HG03432 (cell line): ENCODE data around the gene SOX9.

Experiments used
- ATAC-seq: cut with Tn5 transposase; IDR thresholded peaks from one replicate; pipeline ENCODE4 v1.9.1; 2021; ENCODE audit warnings: mild to moderate bottlenecking, moderate library complexity; ENCODE audit not compliant: unreplicated experiment

Gene SOX9

GRCh38 chr17:72158895-72159885 is 38.4 kb downstream of the SOX9 start:
- ATAC-seq = no peak

GRCh38 chr17:72162569-72162968 is 41.7 kb downstream of the SOX9 start:
- ATAC-seq = no peak

- no peak for ATAC-seq
Measured at GRCh38 chr17:72163474-72163873, 42.7 kb downstream of the SOX9 start.

GRCh38 chr17:72164158-72164739 is 43.4 kb downstream of the SOX9 start:
- ATAC-seq = no peak

DNA sequence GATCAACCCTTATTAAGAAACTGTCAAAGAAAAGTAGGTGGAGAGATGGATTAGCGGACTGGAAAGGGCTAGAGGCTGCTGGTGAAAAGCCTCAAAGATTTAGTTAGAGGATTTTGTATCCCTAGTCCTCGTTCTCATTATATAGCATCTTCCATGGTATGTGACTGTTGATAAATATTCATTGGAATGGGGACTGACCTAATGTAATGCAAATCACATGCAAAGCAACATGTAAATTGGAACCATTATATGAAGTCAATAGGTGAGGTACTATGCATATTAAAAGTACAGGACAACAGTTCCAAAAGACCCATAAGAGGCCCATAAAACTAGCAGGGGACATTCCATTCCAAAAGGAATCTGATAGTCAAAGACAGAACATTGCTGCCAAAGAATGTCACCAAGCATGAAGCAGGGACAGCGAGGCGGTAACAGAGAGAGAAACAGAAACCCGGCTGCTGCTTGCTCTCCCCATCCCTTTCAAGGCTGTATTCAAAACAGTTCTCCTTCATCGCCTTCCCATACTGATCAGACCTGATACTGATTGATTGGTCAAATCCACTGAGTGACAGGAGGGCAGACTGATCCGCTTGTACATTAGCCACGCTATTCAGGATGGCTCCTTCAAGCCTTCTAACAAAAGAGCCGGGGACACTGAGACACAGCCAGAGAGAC is 44.5 kb downstream of the SOX9 start:
- no peak for ATAC-seq

GRCh38 chr17:72165867-72166439 is 45.1 kb downstream of the SOX9 start:
- ATAC-seq = no peak

- no peak for ATAC-seq
Measured at GRCh38 chr17:72167593-72167992, 46.8 kb downstream of the SOX9 start.

DNA sequence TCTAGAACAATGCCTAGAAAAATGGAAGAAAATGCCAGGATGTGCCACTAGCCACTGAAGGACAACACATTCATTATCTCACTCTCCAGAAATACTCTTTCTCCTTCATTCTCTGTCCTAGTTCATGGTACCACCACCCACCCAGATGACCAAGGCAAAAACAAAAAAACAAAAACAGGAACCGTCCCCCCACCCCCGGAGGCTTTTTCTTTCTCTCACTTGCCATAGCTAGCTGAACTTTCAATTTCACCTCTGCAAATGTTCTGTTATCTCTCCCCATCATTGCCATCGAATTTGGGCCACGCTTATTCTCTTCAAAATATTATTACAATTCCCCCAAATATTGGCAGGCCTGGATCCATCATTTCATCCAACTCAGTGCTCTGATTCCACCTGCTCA is 49.0 kb downstream of the SOX9 start:
- no peak for ATAC-seq

DNA sequence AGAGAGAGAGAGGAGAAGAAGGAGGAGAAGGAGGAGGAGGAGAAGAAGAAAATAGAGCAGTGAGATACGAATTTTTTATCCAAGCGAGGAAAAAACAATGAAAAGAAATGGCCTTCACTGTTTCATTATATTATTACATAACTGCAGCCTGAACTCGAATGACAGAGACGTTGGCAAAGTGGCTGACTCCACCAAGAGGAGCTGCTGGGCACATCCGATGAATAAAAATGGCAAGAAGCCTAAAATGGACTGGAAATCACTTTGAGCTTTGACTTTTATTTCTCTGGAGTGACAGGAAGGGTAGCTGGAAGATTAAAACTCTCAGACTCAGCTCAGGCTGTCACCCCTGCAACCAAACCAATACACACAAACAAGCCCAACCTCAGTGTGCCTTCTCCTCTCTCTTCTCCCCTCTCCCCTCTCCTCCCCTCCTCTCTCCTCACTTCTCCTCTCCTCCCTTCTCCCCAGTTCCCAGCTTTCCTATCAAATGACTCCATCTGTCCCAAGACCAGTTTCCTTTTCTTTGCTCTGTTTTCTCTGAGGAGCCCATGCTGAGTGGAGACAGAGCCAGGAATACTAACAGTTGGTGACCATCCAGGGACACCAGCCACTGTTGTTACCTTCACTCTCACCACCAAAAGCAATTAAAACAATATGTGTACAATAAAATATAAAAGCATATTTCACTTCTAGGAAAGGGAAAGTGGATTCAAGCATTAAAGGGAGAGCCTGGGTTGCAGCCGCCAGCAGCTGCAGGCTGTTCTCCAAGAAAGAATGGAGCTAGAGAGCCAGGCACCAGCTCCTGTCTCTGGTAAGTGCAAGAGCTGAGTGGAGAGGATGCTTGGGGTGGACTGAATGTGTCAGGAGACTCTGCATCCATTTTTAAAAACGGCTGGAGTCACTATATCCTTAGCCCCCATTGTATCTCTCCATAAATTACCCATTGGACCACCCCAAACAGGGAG is 51.2 kb downstream of the SOX9 start:
- no peak for ATAC-seq

DNA sequence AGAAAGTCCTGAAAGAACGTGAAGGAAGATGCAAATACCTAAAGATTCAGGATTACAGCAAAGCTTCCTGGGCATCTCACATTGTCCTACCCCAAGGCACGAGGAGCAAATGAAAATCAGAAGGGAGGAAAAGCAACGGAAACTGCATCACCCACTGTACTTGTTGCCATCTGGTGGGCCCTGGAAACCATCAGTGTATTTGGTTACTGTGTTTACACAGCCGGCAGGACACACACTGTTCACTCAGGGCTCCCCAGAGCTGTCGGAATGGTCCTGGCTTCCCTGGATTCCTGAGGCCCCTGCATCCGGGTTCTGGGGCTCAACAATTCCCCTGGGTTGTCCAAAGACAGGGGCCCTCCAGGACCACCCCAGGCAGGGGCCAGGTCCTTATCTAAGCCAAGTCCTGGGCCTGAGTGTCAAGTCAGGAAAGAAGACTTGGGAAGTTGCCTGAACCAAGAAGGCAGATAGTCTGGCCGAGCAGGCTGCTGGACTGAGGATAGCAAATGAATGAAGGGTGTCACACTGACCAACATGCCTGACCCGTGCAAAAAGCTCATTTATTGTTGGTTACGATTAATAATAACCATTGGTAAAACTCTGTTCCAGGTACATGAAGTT is 52.8 kb downstream of the SOX9 start:
- ATAC-seq = no peak

GRCh38 chr17:72175263-72175662 is 54.4 kb downstream of the SOX9 start:
- ATAC-seq = no peak
